Tibial nerve (tissue), 4 donors: ENCODE results near the gene EXOC4. TPM values are rescaled to one million over a fixed set of nuclear protein-coding genes. Genes with fewer than 3 reads are reported as not detected.

ENCODE experiments used
- DNase-seq, 2 donors: peaks; one replicate each; pipeline ENCODE4 v3.0.0-alpha.2; 2019; ENCODE audit warnings: low spot score in 2 of 2
- H3K27ac ChIP-seq, 4 donors: fragments of 200-600 bp; sonication (generic) in 3 of 4; one replicate each; pipeline ENCODE4 v1.5.1; 2017 to 2019; ENCODE audit warnings: mild to moderate bottlenecking in 1 of 4
- H3K27me3 ChIP-seq, 2 donors: fragments of 200-600 bp; sonication (generic) in 1 of 2; one replicate each; pipeline versions ENCODE4 v1.5.1 to v1.6.0; 2017 to 2019
- H3K36me3 ChIP-seq, 3 donors: fragments of 200-600 bp; sonication (generic); one replicate each; pipeline ENCODE4 v1.5.1; 2018 to 2019
- H3K4me1 ChIP-seq, 4 donors: fragments of 200-600 bp; sonication (generic) in 3 of 4; one replicate each; pipeline ENCODE4 v1.5.1; 2017 to 2019
- H3K4me3 ChIP-seq, 4 donors: fragments of 200-600 bp; sonication (generic) in 3 of 4; one replicate each; pipeline ENCODE4 v1.5.1; 2017 to 2019; ENCODE audit warnings: mild to moderate bottlenecking in 1 of 4, moderate library complexity in 1 of 4
- H3K9me3 ChIP-seq, 4 donors: fragments of 200-600 bp; sonication (generic) in 3 of 4; one replicate each; pipeline ENCODE4 v1.5.1; 2017 to 2019
- CTCF ChIP-seq, 5 experiments: fragments of 200-600 bp in 3 of 5; fragments of 450-650 bp in 2 of 5; sonication (generic) in 3 of 5; IDR thresholded peaks; one replicate each; pipeline ENCODE4 v1.5.1; 2016 to 2019; ENCODE audit warnings: antibody characterized with exemption in 5 of 5, mild to moderate bottlenecking in 3 of 5, moderate library complexity in 2 of 5
- EP300 ChIP-seq, 2 donors: sonication (generic); formaldehyde crosslinking; IDR thresholded peaks; one replicate each; pipeline ENCODE4 v1.6.1; 2017; ENCODE audit warnings: antibody characterized with exemption in 2 of 2, mild to moderate bottlenecking in 1 of 2
- POLR2A ChIP-seq, 2 donors: fragments of 450-650 bp; IDR thresholded peaks; one replicate each; pipeline ENCODE4 v1.6.1; 2017; ENCODE audit warnings: antibody characterized with exemption in 2 of 2, mild to moderate bottlenecking in 2 of 2, moderate library complexity in 2 of 2
- WGBS, 2 donors: methylation state at CpG; one replicate each; pipeline ENCODE4 v1.1.5; 2018; 5-methylcytosine and 5-hydroxymethylcytosine counted together
- total RNA-seq, 4 donors: library from RNA; depleted of rRNA; stranded (reverse); fragments of >200 nt; gene quantifications; one replicate each; pipeline ENCODE4 v1.1.0, GENCODE V29; 2016

EXOC4 gene
- total RNA-seq, 4 donors from 2014 or later: 70.0 to 104 (median 85.8) TPM

- no peaks in the 10 kb centered on the region for H3K4me1 ChIP-seq
- no peak overlapping the region for H3K27ac ChIP-seq
- no peak for DNase-seq
- H3K4me3 ChIP-seq: no peak overlapping the region
- TF ChIP-seq CTCF (IDR thresholded peaks at IDR 0.05) (no peak), EP300 (IDR thresholded peaks at IDR 0.05) (no peak)
- H3K27me3 ChIP-seq: no peaks in the 10 kb centered on the region
- no peaks in the 10 kb centered on the region for H3K36me3 ChIP-seq
- H3K9me3 ChIP-seq: no peaks in the 10 kb centered on the region
Observed at GRCh38 chr7:134041477-134041876, 788.6 kb downstream of the EXOC4 start.

DNA sequence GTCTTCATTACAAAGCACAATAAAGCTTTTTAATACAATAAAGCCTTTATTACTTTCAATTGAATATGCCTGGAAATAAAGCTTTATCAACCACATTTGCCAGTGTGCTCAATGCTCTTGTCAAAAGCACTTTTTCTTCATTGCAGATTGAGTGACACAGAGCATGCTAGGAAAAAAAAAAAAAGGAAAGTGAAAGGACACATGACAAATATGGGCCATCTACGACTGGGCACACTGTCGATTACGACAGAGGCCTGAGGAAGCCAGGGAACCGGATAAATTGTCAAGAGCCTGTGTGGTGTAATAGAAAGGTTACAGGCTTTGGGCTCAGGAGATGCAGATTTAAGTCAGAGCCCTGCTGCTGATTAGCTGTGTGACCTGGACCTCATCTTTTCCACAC is 789.4 kb downstream of the EXOC4 start:
- TF ChIP-seq CTCF (IDR thresholded peaks at IDR 0.05) (no peak), EP300 (IDR thresholded peaks at IDR 0.05) (no peak), POLR2A (IDR thresholded peaks at IDR 0.05) (no peak)
- no peaks in the 10 kb centered on the region for H3K27me3 ChIP-seq
- H3K4me3 ChIP-seq: no peak overlapping the region
- DNase-seq: no peak
- H3K9me3 ChIP-seq: no peaks in the 10 kb centered on the region
- H3K27ac ChIP-seq: no peak overlapping the region
- no peaks in the 10 kb centered on the region for H3K36me3 ChIP-seq
- 32 to 38% methylated on average over 4 of the region's 4 CpGs for WGBS, 2 donors
- no peaks in the 10 kb centered on the region for H3K4me1 ChIP-seq

GRCh38 chr7:134044682-134045081 is 791.8 kb downstream of the EXOC4 start:
- H3K36me3 ChIP-seq: no peaks in the 10 kb centered on the region
- 63 to 65% methylated on average over 2 of the region's 2 CpGs for WGBS, 2 donors
- no peaks in the 10 kb centered on the region for H3K4me1 ChIP-seq
- DNase-seq: no peak
- TF ChIP-seq POLR2A (IDR thresholded peaks at IDR 0.05) (no peak), CTCF (IDR thresholded peaks at IDR 0.05) (no peak), EP300 (IDR thresholded peaks at IDR 0.05) (no peak)
- H3K27ac ChIP-seq: no peak overlapping the region
- no peak overlapping the region for H3K4me3 ChIP-seq
- H3K9me3 ChIP-seq: no peaks in the 10 kb centered on the region
- H3K27me3 ChIP-seq: no peaks in the 10 kb centered on the region

GRCh38 chr7:134045716-134046115 is 792.8 kb downstream of the EXOC4 start:
- no peaks in the 10 kb centered on the region for H3K9me3 ChIP-seq
- DNase-seq: no peak
- H3K36me3 ChIP-seq: no peaks in the 10 kb centered on the region
- no peaks in the 10 kb centered on the region for H3K27me3 ChIP-seq
- no peak overlapping the region for H3K27ac ChIP-seq
- no peaks in the 10 kb centered on the region for H3K4me1 ChIP-seq
- TF ChIP-seq EP300 (IDR thresholded peaks at IDR 0.05) (no peak), POLR2A (IDR thresholded peaks at IDR 0.05) (no peak), CTCF (IDR thresholded peaks at IDR 0.05) (no peak)
- 93 to 94% methylated on average over 4 of the region's 4 CpGs for WGBS, 2 donors
- H3K4me3 ChIP-seq: no peak overlapping the region

GRCh38 chr7:134046594-134047128 is 793.8 kb downstream of the EXOC4 start:
- no peak overlapping the region for H3K4me3 ChIP-seq
- no peaks in the 10 kb centered on the region for H3K27me3 ChIP-seq
- H3K9me3 ChIP-seq: no peaks in the 10 kb centered on the region
- H3K36me3 ChIP-seq: no peaks in the 10 kb centered on the region
- no peak overlapping the region for H3K27ac ChIP-seq
- DNase-seq: no peak
- no peaks in the 10 kb centered on the region for H3K4me1 ChIP-seq
- TF ChIP-seq POLR2A (IDR thresholded peaks at IDR 0.05): no peak
- TF ChIP-seq EP300 (IDR thresholded peaks at IDR 0.05): no peak
- no peak for TF ChIP-seq CTCF (IDR thresholded peaks at IDR 0.05)
- WGBS, 2 donors: 91 to 94% methylated on average over 9 of the region's 9 CpGs
